A549 (cell line): ENCODE data around the gene TFG. TPM values are rescaled to one million over a fixed set of nuclear protein-coding genes. Genes with fewer than 3 reads are reported as not detected.

ENCODE experiments used
- ATAC-seq, 2 experiments: fragments of 200-7000 bp in 1 of 2; fragments of >200 bp in 1 of 2; cut with Nextera tagmentation in 1 of 2; cut with Tn5 transposase in 1 of 2; 3 replicates each; pipeline versions ENCODE4 v1.8.0 to v1.9.1; 2018 to 2020; ENCODE audit warnings: mild to moderate bottlenecking in 1 of 2, moderate library complexity in 1 of 2
- CTCF ChIA-PET: fragments of 300-600 bp; sonication (Branson Sonifier 250); formaldehyde crosslinking; extraction: SDS; loops from one replicate; lab custom pipeline; 2021; ENCODE audit warnings: antibody characterized with exemption, inconsistent platforms; lab: Yijun Ruan, JAX
- POLR2A ChIA-PET: fragments of 350-600 bp; formaldehyde crosslinking; extraction: SDS; loops from one replicate; lab custom pipeline; 2021; ENCODE audit warnings: antibody characterized with exemption, inconsistent platforms; lab: Yijun Ruan, JAX
- DNase-seq, 2 experiments: peaks; one replicate each; pipeline versions ENCODE4 v3.0.0 to v3.0.0-alpha.2; 2011 to 2016; ENCODE audit warnings: low read depth in 1 of 2, low spot score in 1 of 2
- FAIRE-seq: peaks from 2 replicates; lab custom pipeline; 2011; peaks lifted over from hg19 to GRCh38; lab: Jason Lieb, UNC
- H3K27ac ChIP-seq, 2 experiments: fragments of >200 bp; sonication (Bioruptor Twin); formaldehyde crosslinking; 3 replicates each; pipeline ENCODE4 v1.5.1; 2016 to 2017
- H3K4me1 ChIP-seq: fragments of >200 bp; sonication (Bioruptor Twin); formaldehyde crosslinking; 3 replicates; pipeline ENCODE4 v1.6.1; 2016
- H3K4me2 ChIP-seq: fragments of >200 bp; sonication (Bioruptor Twin); formaldehyde crosslinking; 3 replicates; pipeline ENCODE4 v1.6.1; 2016
- H3K4me3 ChIP-seq: fragments of >200 bp; sonication (Bioruptor Twin); formaldehyde crosslinking; 3 replicates; pipeline ENCODE4 v1.5.1; 2016
- H3K9me3 ChIP-seq: fragments of >200 bp; sonication (Bioruptor Twin); formaldehyde crosslinking; 3 replicates; pipeline ENCODE4 v1.6.1; 2016
- CBX8 ChIP-seq: fragments of 200-600 bp; sonication (generic); IDR thresholded peaks from 2 replicates; pipeline ENCODE4 v1.6.1; 2016
- CHD4 ChIP-seq: fragments of 200-600 bp; sonication (generic); IDR thresholded peaks from 2 replicates; pipeline ENCODE4 v1.6.1; 2016; ENCODE audit warnings: antibody characterized with exemption, mild to moderate bottlenecking, borderline replicate concordance
- FOSB ChIP-seq: fragments of 250-450 bp; sonication (Bioruptor Pico); IDR thresholded peaks from 2 replicates; pipeline ENCODE4 v1.5.0; 2020; ENCODE audit warnings: mild to moderate bottlenecking, moderate library complexity
- FOSL2 ChIP-seq, 2 experiments: fragments of 450-650 bp in 1 of 2; fragments of >200 bp in 1 of 2; sonication (Bioruptor Twin) in 1 of 2; formaldehyde crosslinking; IDR thresholded peaks; 2 replicates each; pipeline versions ENCODE4 v1.5.0 to v1.6.1; 2016 to 2020; ENCODE audit warnings: mild to moderate bottlenecking in 1 of 2, moderate library complexity in 1 of 2
- HDAC2 ChIP-seq: fragments of 200-600 bp; sonication (generic); IDR thresholded peaks from 2 replicates; pipeline ENCODE4 v1.6.1; 2016
- JUN ChIP-seq, 2 experiments: fragments of >200 bp; sonication (Bioruptor Twin); formaldehyde crosslinking; IDR thresholded peaks; 2 replicates in 1 of 2; 3 replicates in 1 of 2; pipeline ENCODE4 v1.6.1; 2016 to 2017
- KDM1A ChIP-seq: fragments of 200-600 bp; sonication (generic); IDR thresholded peaks from 2 replicates; pipeline ENCODE4 v1.6.1; 2016; ENCODE audit warnings: low read depth, mild to moderate bottlenecking
- KDM5A ChIP-seq: fragments of 200-600 bp; sonication (generic); IDR thresholded peaks from 2 replicates; pipeline ENCODE4 v1.6.1; 2016; ENCODE audit warnings: antibody characterized with exemption, mild to moderate bottlenecking
- MAFK ChIP-seq: fragments of 450-650 bp; IDR thresholded peaks from 2 replicates; pipeline ENCODE4 v1.6.1; 2014; ENCODE audit not compliant: partially characterized antibody
- MYC ChIP-seq: IDR thresholded peaks from 2 replicates; pipeline ENCODE4 v1.6.1; 2012; ENCODE audit warnings: mild to moderate bottlenecking, inconsistent platforms, low read length, improper control_type of control experiment, borderline replicate concordance
- POLR2A ChIP-seq: IDR thresholded peaks from 2 replicates; pipeline ENCODE4 v1.6.1; 2012; ENCODE audit warnings: mild to moderate bottlenecking, low read length
- RNF2 ChIP-seq: fragments of 200-600 bp; sonication (generic); IDR thresholded peaks from 2 replicates; pipeline ENCODE4 v1.6.1; 2016; ENCODE audit warnings: low read depth, mild to moderate bottlenecking, antibody characterized with exemption, moderate library complexity, borderline replicate concordance
- SMC3 ChIP-seq: fragments of >200 bp; sonication (Bioruptor Twin); formaldehyde crosslinking; IDR thresholded peaks from 3 replicates; pipeline ENCODE4 v1.6.1; 2018; ENCODE audit warnings: inconsistent platforms
- TFCP2L1 ChIP-seq: fragments of 250-450 bp; sonication (Bioruptor Pico); IDR thresholded peaks from 2 replicates; pipeline ENCODE4 v1.5.0; 2021; ENCODE audit warnings: mild to moderate bottlenecking
- ZC3H11A ChIP-seq: fragments of 450-650 bp; IDR thresholded peaks from 2 replicates; pipeline ENCODE4 v1.6.1; 2014; ENCODE audit warnings: antibody characterized with exemption, mild to moderate bottlenecking
- ZFP36 ChIP-seq: fragments of 450-650 bp; IDR thresholded peaks from 2 replicates; pipeline ENCODE4 v1.6.1; 2014; ENCODE audit warnings: borderline replicate concordance; ENCODE audit not compliant: partially characterized antibody
- WGBS: methylation state at CpG from one replicate; pipeline ENCODE4 v1.1.6; 2017; ENCODE audit errors: missing lambda C conversion rate; 5-methylcytosine and 5-hydroxymethylcytosine counted together
- polyA plus RNA-seq, 4 experiments: library from polyadenylated mRNA; depleted of rRNA in 3 of 4; stranded (reverse); fragments of >200 nt; fragmentation: RNase III in 1 of 4; extraction: RNeasy Plus Mini Kit Qiagen cat#74134 plus additional on column Dnase treatment in 1 of 4; gene quantifications; 2 replicates in 3 of 4; 3 replicates in 1 of 4; pipeline ENCODE4 v1.2.3, GENCODE V29; 2011 to 2017
- TF ChIP-seq, protein P1 (sequence below): IDR thresholded peaks from 2 replicates; pipeline ENCODE4 v1.6.1; 2012; ENCODE audit warnings: low read depth, borderline replicate concordance
- TF ChIP-seq, protein P2 (sequence below): IDR thresholded peaks from 2 replicates; pipeline ENCODE4 v1.6.1; 2012
- TF ChIP-seq, protein P3 (sequence below): fragments of 200-600 bp; sonication (generic); IDR thresholded peaks from 2 replicates; pipeline ENCODE4 v1.6.1; 2016; ENCODE audit warnings: antibody characterized with exemption, mild to moderate bottlenecking, moderate library complexity
- TF ChIP-seq, protein P4 (sequence below): fragments of 250-450 bp; sonication (Bioruptor Pico); IDR thresholded peaks from 2 replicates; pipeline ENCODE4 v1.5.0; 2021; ENCODE audit warnings: mild to moderate bottlenecking, moderate library complexity, borderline replicate concordance

Gene TFG
- polyA plus RNA-seq, 2 of the 4 experiments (the other 2 are of a cell fraction), result 135 to 153 TPM

DNA sequence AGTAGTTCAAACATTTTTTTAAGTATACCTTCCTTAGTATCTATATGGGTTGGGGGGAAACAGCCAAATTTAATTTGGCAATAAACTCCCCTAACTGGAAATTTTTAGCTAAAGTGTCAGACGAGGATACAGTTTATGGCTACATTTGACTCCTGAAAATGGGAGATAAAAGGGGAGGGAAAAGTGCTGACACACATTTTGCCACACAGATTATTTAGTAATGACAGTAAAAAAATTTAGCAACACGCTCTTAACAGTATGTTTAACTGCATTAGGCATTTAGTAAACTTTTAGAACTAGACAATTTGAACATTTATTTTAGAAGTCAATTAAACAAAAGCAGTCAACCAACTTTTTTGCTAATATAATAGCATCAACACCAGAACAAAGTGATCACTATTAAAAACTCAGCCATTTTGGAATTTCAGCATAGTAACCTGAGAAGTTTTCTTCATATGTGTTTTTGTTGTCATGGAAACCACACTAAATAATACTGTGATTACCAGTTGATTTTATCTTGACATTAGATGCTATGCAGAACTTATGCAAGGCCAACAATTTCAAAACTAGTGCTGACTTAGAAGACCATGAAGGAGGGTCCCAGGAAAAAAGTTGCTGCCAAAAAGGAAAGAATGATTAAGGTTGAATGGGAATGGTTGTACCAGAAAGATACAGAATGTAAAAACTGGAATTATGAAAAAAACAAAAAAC, 47.0 kb upstream of the TFG start:
- POLR2A ChIA-PET, result no interaction called here
- no peak for TF ChIP-seq RNF2
- TF ChIP-seq HDAC2, result no peak
- no peak for TF ChIP-seq CHD4
- peak; percentile 40 for TF ChIP-seq MAFK
- TF ChIP-seq KDM1A, result no peak
- TF ChIP-seq FOSL2 (IDR thresholded peaks at IDR 0.05), result no peak
- TF ChIP-seq FOSL2 (CRISPR knock-in tag; IDR thresholded peaks at IDR 0.05), result no peak
- TF ChIP-seq, protein P1, sequence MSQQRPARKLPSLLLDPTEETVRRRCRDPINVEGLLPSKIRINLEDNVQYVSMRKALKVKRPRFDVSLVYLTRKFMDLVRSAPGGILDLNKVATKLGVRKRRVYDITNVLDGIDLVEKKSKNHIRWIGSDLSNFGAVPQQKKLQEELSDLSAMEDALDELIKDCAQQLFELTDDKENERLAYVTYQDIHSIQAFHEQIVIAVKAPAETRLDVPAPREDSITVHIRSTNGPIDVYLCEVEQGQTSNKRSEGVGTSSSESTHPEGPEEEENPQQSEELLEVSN, result no peak
- no peak for TF ChIP-seq ZFP36
- CTCF ChIA-PET, result no interaction called here
- 26% methylated on average over 2 of the region's 2 CpGs for WGBS
- peak; percentile 93 for FAIRE-seq
- no peaks in the 10 kb centered on the region for H3K9me3 ChIP-seq
- peak in 1 of 2 experiments; percentile 22 for DNase-seq
- no peaks in the 10 kb centered on the region for H3K4me1 ChIP-seq
- no peak overlapping the region for H3K4me3 ChIP-seq
- H3K27ac ChIP-seq, result no peak overlapping the region
- H3K4me2 ChIP-seq, result no peak overlapping the region
- no peak for ATAC-seq

DNA sequence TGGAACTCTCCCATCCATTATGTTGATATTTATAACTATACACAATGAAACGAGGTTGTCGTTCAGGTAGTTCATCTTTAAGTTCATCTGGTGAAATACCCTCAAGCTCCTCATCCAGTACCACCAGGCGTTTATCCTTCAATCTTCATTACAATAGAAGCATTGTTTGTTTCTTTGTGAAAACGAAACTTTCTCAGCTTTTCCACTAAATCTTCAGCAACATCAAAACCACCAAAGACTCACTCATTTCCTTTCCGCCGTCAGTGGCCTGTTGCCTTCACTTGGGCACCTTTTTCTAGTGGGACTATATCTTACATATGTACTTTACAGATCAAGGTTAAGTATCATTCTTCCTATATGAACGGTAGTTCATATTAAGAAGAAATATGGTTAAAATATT, 44.1 kb upstream of the TFG start:
- 52% methylated on average over 7 of the region's 7 CpGs for WGBS
- H3K4me1 ChIP-seq, result no peaks in the 10 kb centered on the region
- H3K27ac ChIP-seq, result no peak overlapping the region
- 0 out of 3 replicates have a peak overlapping the region, but pooled peaks have one; percentile 15 for H3K4me2 ChIP-seq
- ATAC-seq (no peak), FAIRE-seq (no peak), DNase-seq (no peak)
- no peak overlapping the region for H3K4me3 ChIP-seq
- ChIA-PET CTCF (no interaction called here), POLR2A (no interaction called here)
- no peak for TF ChIP-seq TFCP2L1 (CRISPR knock-in tag)
- TF ChIP-seq, protein P2, sequence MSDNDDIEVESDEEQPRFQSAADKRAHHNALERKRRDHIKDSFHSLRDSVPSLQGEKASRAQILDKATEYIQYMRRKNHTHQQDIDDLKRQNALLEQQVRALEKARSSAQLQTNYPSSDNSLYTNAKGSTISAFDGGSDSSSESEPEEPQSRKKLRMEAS, result no peak
- no peak for TF ChIP-seq MYC
- TF ChIP-seq, protein P1, result no peak
- TF ChIP-seq, protein P3, sequence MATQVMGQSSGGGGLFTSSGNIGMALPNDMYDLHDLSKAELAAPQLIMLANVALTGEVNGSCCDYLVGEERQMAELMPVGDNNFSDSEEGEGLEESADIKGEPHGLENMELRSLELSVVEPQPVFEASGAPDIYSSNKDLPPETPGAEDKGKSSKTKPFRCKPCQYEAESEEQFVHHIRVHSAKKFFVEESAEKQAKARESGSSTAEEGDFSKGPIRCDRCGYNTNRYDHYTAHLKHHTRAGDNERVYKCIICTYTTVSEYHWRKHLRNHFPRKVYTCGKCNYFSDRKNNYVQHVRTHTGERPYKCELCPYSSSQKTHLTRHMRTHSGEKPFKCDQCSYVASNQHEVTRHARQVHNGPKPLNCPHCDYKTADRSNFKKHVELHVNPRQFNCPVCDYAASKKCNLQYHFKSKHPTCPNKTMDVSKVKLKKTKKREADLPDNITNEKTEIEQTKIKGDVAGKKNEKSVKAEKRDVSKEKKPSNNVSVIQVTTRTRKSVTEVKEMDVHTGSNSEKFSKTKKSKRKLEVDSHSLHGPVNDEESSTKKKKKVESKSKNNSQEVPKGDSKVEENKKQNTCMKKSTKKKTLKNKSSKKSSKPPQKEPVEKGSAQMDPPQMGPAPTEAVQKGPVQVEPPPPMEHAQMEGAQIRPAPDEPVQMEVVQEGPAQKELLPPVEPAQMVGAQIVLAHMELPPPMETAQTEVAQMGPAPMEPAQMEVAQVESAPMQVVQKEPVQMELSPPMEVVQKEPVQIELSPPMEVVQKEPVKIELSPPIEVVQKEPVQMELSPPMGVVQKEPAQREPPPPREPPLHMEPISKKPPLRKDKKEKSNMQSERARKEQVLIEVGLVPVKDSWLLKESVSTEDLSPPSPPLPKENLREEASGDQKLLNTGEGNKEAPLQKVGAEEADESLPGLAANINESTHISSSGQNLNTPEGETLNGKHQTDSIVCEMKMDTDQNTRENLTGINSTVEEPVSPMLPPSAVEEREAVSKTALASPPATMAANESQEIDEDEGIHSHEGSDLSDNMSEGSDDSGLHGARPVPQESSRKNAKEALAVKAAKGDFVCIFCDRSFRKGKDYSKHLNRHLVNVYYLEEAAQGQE, result no peak
- no peak for TF ChIP-seq ZC3H11A
- TF ChIP-seq CBX8, result no peak
- TF ChIP-seq SMC3, result no peak
- TF ChIP-seq JUN (IDR thresholded peaks at IDR 0.05), result no peak
- TF ChIP-seq FOSB, result no peak
- TF ChIP-seq, protein P4, sequence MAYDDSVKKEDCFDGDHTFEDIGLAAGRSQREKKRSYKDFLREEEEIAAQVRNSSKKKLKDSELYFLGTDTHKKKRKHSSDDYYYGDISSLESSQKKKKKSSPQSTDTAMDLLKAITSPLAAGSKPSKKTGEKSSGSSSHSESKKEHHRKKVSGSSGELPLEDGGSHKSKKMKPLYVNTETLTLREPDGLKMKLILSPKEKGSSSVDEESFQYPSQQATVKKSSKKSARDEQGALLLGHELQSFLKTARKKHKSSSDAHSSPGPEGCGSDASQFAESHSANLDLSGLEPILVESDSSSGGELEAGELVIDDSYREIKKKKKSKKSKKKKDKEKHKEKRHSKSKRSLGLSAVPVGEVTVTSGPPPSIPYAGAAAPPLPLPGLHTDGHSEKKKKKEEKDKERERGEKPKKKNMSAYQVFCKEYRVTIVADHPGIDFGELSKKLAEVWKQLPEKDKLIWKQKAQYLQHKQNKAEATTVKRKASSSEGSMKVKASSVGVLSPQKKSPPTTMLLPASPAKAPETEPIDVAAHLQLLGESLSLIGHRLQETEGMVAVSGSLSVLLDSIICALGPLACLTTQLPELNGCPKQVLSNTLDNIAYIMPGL, result no peak
- TF ChIP-seq POLR2A, result no peak
- TF ChIP-seq KDM5A, result no peak
- H3K9me3 ChIP-seq, result no peaks in the 10 kb centered on the region
